GM21423 (cell line): ENCODE data around the gene PERCC1.

Source experiments
- ATAC-seq: cut with Tn5 transposase; IDR thresholded peaks from one replicate; pipeline ENCODE4 v1.9.1; 2021; ENCODE audit warnings: mild to moderate bottlenecking, moderate library complexity; ENCODE audit not compliant: unreplicated experiment

Gene PERCC1

DNA sequence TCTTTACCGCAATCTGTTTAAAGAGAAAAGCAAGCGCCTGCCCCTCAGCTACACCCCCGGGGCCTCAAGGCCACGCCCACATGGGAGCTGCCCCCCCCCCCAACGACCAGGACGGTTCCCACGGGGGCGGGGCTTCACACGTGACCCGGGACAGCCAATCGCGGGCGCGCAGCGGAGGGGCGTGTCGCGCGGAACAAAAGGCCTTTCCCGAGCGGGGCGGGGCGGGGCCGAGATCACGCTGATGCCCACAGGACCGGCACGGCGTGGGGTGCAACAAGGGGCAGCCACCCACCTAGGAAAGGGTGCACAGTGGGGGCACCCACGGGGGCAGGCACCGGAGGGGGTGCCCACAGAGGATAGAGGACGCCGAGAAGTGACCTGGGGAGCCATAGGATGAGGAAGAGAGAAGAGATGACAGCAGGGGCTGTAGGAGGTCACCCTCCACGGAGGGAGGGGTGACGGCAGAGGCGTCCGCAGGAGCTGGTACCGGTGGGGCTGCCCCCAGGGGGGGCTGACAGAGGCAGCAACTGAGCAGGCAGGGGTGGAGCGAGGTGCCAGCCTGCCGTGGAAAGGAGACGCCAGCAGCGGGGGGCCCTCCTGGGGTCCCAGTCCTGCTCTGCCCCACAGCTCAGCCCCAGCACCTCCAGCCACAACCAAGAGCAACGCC lies 22.6 kb upstream of the PERCC1 start:
- ATAC-seq: peak; percentile 83

DNA sequence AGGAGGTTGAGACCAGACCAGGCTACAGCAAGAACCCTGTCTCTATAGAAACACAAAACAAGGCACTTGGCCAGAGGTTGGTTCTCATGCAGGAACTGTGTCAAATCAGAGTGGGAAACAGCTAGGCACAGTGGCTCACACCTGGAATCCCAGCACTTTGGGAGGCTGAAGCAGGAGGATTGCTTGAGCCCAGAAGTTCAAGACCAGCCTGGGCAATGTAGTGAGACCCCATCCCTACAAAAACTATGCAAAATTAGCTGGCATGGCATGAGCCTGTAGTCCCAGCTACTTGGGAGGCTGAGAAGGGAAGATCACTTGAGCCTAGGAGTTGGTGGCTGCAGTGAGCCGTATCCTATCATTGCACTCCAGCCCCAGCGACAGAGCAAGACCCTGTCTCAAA lies 18.0 kb upstream of the PERCC1 start:
- no peak for ATAC-seq

DNA sequence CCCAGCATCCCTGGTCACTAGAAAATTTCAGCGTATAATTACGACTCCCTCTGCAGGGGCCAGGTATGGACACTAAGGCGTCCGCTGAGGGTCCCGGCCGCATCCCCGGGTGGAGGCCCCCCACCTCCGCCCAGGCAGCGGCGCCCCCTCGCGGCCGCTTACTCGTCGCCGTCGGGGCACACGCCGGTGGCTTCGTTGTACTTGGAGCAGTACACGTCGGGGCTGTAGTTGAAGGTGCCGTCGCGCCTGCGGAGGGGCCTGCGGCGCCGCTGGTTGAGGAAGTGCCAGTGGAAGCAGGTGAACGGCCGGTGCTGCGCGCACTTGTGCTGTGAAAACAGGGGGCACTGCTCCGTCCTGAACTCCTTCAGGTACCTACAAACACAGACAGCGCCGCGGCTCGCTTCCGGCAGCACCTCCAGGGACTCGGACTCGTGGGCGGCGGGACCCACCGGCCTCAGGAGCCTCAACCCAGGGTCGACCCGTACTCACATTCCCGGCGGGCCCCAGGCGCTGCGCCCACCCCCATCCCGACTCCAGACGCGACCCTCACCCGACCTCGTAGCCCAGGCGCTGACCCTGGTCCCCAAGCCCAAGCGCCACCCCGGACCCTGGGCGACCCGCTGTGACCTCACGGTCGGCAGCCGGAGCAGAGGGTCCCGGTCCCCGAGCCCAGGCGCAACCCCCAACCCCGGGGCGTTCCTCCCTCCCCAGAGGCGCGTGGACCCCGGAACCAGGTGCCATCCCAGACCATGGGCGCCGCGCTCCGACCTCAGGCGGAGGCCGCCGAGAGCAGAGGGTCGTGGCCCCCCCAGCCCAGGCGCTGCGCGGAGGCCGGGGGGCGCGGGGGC lies 17.0 kb upstream of the PERCC1 start:
- no peak for ATAC-seq

DNA sequence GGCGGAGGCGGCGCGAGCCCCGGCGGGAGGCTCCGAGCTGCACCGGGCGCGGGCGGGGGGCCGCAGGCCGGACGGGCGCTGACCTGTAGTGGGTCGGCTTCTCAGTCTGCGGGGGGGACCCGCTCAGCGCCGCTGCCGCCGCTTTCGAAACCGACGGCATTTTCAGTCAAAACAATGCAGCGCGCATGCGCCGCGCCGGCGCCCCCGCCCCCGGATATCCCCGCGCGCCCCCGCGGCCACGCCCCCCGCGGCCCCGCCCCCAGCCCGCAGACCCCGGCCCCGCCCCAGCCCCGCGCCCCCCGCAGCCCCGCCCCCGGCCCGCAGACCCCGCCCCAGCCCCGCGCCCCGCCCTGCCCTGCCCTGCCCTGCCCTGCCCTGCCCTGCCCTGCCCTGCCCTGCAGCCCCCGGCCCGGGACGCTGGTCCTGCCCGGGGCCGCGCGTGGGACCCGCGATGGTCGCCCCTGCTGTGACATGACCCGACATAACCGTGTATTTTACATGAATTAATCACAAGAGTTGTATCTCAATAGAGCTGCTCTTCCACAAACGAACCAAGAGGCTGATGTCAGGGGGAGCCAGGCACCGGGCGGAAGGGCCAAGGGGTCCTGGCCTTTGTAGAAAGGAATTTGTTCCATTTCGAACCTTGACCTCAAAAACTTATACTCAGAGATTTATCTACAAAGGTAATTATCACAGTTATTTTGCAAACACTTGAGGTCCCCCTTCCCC lies 16.2 kb upstream of the PERCC1 start, which contains the start of gene UNKL:
Gene UNKL, minus strand, starts transcription at position 173 of the 729 bp plus-strand sequence. Its CDS starts 13 bp downstream, at position 160.
- ATAC-seq: no peak

DNA sequence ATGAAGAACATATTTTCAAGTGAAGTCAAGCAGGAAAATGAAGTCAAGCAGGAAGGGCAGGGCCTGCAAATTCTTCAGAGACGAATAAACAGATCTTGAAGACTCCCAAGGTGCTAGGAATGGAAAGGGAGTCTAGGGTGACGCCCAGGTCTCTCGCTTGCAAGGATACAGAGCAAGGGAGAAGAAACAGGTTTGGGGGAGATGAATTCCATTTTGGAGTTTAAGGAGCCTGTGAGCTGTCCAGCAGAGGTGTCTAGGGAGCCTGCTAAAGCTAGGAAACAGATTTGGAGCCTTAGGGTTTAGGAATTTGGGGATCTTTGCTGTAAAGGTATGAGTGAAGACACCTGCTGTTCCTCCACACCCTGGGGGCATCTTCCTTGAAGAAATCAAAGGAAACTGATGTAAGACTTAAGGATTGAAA lies 14.3 kb upstream of the PERCC1 start:
- no peak for ATAC-seq

DNA sequence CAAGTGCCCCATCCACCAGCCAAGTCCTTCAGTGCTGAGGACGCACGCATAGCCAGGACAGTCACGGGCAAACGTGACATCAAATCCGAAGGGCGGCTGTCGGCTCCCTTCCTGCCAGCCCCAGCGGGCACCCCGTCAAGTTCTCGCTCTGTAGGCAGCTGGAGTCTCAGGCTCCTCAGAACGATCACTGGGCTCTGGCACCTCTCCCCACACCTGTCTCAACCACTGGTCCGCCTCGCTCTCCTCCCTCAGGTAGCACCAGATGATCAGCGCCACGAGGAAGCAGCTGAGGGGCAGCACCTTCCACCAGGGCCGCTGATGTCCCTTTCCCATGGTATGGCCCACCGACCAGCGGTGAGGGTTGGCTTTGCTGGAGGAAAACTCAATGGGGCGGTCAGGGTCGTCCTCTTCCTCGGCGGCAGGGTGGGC lies 10.8 kb upstream of the PERCC1 start:
- ATAC-seq: no peak

DNA sequence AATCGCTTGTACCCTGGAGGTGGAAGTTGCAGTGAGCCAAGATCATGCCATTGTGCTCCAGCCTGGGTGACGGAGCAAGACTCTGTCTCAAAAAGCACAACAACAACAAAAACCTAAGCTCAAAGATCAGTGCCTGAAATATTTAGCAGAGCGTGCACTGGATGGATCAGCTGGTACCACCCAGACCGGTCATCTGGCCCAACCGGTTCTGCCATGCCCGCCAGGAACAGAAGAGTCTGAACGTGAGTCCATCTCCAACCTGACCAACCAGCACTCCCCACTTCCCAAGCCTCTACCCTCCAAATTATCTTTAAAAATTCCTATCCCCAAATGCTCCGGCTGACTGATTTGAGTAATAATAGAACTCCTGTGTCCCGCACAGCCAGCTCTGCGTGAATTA lies 8.8 kb upstream of the PERCC1 start:
- no peak for ATAC-seq

DNA sequence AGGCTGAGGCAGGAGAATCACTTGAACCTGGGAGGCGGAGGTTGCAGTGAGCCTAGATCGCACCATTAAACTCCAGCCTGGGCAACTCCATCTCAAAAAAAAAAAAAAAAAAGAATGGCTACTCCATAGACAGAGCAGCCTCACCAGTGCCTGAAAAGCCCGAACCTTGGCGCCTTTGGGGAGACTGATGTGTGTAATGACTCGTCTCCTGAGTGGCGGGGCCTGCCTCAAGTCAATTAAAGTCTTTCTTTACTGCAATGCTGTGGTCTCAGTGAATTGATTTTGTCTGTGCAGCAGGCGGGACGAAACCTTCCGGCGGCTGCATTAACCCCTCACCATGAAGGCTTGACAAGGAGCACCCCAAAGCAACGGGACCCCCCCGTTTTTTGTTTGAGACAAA lies 6.8 kb upstream of the PERCC1 start:
- no peak for ATAC-seq

DNA sequence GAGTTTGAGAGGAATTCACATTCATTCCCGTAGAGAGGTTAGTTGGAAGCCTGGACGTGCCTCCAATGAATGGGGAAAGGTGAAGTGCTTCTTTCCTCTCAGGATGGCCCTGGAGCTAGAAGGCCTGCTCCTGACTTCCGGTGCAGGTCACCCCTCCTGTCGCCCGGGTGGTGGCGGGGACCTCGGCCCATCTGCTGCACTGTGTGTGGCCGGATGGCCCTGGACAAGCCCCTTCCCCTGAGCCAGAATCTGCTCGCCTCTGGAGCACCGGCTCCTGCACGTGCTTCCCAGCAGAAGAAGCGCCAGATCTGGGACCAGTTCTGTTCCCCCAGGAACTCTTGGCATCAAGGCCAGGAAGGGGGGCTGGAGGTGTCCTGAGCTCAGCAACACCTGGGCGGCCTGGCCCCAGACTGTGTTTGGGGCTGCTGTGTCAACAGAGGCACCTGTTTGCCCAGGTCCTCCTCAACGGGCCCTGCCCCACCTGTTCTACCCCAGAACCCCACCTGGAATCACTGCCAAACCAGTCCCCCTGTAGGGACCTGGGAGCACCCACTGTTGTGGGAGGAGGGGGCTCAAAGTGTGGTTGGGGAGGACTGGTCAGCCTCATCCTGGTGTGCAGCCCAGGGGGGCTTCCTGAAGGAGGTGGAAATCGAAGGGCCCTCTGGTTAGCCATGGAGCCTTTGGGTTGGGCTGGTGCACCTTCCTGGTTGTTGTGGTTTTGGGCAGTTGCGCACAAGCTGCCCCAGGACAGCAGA lies 5.1 kb upstream of the PERCC1 start:
- no peak for ATAC-seq

DNA sequence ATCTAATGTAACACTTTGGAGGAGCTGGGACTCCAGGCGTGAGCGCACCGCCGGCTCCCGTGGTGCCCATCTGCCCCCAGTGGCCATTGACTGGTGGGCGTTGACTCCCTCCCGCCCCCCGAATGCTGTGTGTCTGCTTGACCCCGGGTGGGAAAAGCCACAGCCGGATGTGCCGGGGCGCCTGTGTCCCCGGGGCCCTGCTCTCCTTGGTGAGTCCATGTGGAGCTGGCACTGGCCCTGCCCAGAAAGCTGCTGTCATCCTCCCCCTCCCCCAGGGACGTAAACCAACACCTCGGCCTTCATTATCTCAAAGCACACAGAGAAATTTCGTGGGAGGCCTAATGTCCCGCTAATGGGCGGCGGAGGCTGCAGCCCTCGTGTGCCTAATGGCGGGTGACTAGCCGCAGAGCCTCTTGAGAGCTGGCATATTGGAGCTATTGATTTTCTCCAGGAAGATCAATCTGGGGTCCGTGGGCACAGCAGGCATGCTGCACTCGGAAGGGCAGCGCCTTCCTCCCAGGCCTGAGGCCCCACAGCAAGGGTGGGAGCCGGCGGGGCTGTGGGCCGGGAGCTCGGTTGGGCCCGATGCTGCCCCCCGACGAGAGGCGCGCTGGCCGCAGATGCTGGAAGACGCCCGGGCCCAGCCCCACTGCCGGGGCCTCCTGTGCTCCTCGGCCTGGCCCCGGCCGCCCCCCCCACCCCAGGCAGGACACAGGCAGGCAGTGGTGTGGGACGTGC lies 4.0 kb upstream of the PERCC1 start:
- no peak for ATAC-seq

DNA sequence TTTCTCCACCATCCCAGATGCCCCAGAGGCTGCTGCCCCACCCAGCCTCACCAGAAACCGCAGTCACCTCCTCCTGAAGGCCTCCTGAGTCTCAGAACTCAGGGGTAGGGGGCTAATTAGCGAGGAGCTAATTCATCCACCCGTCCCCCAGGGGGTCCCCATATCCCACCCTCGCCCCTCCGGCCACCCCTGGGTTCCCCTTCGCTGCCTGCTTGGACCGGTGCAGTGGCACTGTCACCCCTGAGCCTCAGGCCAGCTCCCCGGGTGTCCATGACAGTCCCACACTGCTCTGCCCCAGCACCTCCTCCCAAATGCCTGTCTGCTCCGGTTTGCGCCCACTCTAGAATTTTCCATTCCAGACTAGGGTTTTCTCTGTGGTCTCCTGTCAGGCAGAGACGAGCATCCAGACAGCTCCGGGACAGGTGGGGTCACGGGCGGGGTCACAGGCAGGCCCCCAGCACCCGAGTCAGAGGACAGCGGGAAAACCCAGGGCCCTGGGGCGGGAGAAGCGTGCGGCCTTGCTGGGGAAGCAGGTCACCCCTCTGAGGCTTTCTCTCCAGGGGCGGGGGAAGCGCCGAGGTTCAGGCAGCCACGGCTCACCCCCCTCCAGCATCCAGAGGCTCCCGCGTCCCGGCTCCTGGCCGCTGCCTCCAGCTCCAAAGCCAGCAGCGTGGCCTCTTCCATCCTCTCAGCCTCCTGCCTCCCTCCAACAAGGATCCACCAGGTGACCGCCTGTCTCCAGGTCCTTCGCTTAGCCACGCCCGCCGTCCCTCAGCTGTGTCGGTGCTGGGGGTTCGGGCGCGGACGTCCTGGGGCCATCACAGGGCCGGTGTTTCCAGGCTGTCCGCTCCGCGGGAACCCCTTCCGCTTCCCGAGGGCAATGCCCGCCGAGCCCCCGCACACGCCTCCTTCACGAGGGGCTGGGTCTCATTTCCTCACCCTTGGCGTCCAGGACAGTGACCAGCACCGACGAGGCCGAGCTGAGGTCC lies 3.1 kb upstream of the PERCC1 start:
- ATAC-seq: no peak

DNA sequence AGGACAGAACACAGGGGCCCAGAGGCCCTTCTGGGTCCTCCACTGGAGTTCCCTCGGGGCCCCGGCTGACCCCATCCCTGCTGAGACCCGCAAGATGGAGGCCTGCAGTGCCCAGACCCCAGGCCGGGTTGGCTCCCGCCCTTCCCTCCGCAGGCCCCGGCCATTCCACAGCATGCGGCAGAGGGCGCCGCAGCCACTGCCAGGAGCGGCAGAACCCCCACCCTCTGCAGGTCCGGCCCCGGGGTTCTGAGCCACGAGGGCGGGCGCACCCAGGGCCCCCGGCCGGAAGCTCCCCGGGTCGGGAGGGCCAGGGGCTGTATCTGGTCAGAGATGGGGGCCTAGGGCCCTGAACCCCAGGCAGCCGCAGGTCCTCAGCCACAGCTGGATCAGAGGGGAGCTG lies 2.4 kb upstream of the PERCC1 start:
- no peak for ATAC-seq

DNA sequence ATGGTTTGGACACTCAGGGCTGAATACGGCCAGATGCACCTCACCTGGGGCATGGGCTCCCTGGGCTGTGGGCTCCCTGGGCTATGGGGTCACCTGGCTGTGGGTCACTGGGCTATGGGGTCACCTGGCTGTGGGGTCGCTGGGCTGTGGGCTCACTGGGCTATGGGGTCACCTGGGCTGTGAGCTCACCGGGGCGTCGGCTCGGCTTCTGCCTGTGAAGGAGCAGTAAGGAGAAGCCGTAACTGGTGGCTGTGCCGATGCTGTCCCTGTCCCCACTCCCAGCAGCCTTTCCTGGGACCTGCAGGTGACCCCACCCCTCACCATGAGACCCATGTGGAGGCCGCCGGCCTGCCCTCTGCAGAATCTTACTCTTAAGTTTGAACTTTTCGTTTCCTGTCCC lies 1.9 kb upstream of the PERCC1 start:
- ATAC-seq: no peak

DNA sequence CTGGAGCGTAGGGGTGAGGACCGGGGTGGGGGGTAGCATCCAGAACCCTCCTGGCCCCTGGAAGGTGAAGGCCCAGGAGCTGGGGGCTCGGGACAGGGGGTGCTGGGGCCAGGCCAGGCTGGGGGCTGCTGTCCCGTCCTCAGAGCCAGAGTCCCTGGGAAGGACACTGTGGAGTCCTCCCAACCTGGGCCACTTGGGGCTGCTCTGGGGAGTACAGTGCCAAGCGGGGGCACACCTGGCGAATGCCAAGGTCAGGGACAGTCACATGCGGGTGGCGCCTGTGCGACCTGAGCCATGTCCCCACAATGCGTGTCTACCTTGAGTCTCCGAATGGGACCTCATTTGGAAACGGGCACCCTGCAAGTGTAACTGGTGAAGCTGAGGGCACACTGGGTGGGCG lies 1.2 kb upstream of the PERCC1 start:
- ATAC-seq: no peak

DNA sequence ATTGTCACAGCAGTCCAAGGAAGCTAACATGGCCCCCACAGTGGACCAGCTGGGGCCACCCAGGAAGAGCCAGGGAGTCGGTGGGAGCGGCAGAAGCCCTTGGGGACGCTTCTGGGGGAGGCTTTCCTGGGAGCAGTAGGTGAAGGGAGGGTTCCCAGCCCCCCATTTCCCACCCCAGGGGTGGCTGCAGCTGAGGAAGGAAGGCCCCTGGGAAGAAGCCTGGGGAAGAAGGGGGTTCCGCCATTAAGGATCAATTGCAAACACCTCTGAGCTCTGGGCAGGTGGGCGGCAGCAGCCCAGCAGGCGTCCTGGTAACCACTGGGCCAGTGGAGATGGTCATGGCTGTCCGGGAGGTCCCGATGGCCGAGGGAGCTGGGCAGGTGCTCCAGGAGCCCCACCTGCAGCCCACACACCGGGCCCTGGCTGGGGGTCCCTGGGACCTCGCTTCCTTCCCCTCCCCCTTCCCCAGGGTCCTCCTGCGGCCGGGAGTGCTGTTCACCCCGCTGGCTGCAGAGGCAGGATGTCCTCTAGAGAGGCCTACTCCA lies 592 bp upstream of the PERCC1 start:
- no peak for ATAC-seq

DNA sequence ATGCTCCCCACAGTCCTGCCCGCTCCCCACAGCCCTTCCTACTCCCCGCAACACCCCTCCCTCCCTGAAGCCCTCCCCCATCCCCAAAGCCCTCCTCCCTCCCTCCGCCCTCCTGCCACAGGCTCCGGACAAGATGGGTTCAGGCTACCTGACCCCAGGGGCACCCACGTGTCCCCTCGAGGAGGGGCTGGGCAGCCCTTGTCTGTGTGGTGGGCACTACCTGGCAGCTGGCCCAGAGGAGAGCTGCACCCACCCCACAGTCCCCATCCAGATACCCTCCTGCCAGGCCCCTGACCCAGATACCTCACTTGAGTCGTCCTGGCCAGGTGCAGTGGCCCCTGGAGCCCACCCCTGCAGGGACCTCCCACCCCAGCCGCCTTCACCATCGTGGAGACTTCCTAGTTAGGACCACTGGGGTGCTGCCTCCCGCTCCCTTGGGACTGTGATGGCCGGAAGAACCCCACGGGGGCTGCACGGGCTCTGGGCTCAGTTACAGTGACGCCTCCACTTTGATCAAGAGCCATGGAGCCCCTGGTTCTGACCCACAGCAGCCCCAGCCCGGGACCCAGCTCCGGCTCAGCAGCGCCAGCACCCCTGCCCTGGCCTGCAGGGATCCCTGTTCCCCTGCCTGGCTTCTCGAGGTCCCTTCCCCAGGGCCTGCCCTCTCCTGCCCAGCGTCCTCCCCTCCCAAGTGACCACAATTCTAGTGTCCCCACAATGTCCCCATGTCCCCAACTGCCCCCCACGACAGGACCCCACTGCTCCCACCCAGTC lies 806 bp downstream of the PERCC1 start:
- no peak for ATAC-seq

DNA sequence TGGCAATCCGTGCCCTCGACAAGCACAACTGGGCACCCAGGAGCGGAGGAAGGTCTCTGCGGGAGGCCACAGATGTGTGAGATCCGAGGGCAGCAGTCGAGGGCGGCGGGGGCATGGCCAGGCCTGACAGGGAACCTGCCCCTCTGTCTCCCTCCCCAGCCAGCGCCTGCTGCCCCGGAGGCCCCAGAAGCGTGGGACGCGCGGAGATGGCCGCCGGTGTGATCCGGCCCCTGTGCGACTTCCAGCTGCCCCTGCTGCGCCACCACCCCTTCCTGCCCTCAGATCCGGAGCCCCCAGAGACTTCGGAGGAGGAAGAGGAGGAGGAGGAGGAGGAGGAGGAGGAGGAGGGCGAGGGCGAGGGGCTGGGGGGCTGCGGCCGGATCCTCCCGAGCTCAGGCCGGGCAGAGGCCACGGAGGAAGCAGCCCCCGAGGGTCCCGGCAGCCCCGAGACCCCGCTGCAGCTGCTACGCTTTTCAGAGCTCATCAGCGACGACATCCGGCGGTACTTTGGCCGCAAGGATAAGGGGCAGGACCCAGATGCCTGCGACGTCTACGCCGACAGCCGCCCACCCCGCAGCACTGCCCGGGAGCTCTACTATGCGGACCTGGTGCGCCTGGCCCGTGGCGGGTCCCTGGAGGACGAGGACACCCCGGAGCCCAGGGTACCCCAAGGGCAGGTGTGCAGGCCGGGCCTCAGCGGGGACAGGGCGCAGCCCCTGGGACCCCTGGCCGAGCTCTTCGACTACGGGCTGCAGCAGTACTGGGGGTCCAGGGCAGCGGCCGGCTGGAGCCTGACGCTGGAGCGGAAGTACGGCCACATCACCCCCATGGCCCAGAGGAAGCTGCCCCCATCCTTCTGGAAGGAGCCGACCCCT lies 1.7 kb downstream of the PERCC1 start:
- no peak for ATAC-seq
